AG04449 (cell line): ENCODE results near the gene DNAH7.

Experiments used
- CTCF ChIA-PET: fragments of 350-600 bp; formaldehyde crosslinking; extraction: SDS; loops from one replicate; lab custom pipeline; 2021; ENCODE audit warnings: antibody characterized with exemption; lab: Yijun Ruan, JAX
- POLR2A ChIA-PET: fragments of 400-600, 350-600 bp; formaldehyde crosslinking; extraction: SDS; loops from one replicate; lab custom pipeline; 2020; ENCODE audit warnings: antibody characterized with exemption, inconsistent platforms; lab: Yijun Ruan, JAX
- DNase-seq: peaks from one replicate; pipeline ENCODE4 v3.0.0-alpha.2; 2010; ENCODE audit warnings: low read depth, low spot score
- H3K4me3 ChIP-seq: 2 replicates; pipeline ENCODE4 v1.5.1; 2011; ENCODE audit warnings: low read depth, mild to moderate bottlenecking, control low read depth, low read length
- CTCF ChIP-seq: IDR thresholded peaks from one replicate; pipeline ENCODE4 v1.5.1; 2011; ENCODE audit warnings: mild to moderate bottlenecking, moderate library complexity, low read length, control low read depth, inconsistent platforms; ENCODE audit not compliant: insufficient read depth; ENCODE audit errors: missing control alignments

Gene DNAH7

GRCh38 chr2:195823206-195823605 lies 245.4 kb downstream of the DNAH7 start:
- no peak for TF ChIP-seq CTCF
- ChIA-PET CTCF (interaction anchor here (1.2 kb wide), 1 partner anchor 244 kb away, joined by 3 read pairs; no protein-coding TSS in a partner anchor), POLR2A (no interaction called here)
- no peak overlapping the region for H3K4me3 ChIP-seq
- no peak for DNase-seq

GRCh38 chr2:195821566-195821932 lies 247.1 kb downstream of the DNAH7 start:
- CTCF ChIA-PET, result no interaction called here
- no peak for DNase-seq
- no peak for TF ChIP-seq CTCF
- POLR2A ChIA-PET, result no interaction called here
- H3K4me3 ChIP-seq, result no peak overlapping the region

GRCh38 chr2:195820867-195821565 lies 247.6 kb downstream of the DNAH7 start:
- TF ChIP-seq CTCF, result no peak
- ChIA-PET CTCF (no interaction called here), POLR2A (no interaction called here)
- H3K4me3 ChIP-seq, result no peak overlapping the region
- DNase-seq, result no peak

GRCh38 chr2:195820373-195820772 lies 248.3 kb downstream of the DNAH7 start:
- no peak for TF ChIP-seq CTCF
- no peak overlapping the region for H3K4me3 ChIP-seq
- DNase-seq, result no peak
- CTCF ChIA-PET, result no interaction called here
- POLR2A ChIA-PET, result no interaction called here

- no peak for DNase-seq
- no peak for TF ChIP-seq CTCF
- POLR2A ChIA-PET, result no interaction called here
- no peak overlapping the region for H3K4me3 ChIP-seq
- CTCF ChIA-PET, result interaction anchor here (0.6 to 0.9 kb wide), 2 partner anchors 9 to 24 kb away, joined by 3 read pairs; no protein-coding TSS in a partner anchor
Measured at GRCh38 chr2:195819276-195819675, 249.4 kb downstream of the DNAH7 start.

- DNase-seq, result no peak
- CTCF ChIA-PET, result no interaction called here
- TF ChIP-seq CTCF, result no peak
- POLR2A ChIA-PET, result no interaction called here
- H3K4me3 ChIP-seq, result no peak overlapping the region
Measured at GRCh38 chr2:195818526-195818925, 250.1 kb downstream of the DNAH7 start.
